Neural progenitor cell (in vitro differentiated cells): ENCODE data around the gene IRF7.
A peak's percentile ranks its signal among the peaks of the same experiment; 100 is the strongest.

ENCODE experiments used
- EZH2 ChIP-seq: fragments of 200-600 bp; sonication (generic); IDR thresholded peaks from 2 replicates; pipeline ENCODE4 v1.6.1; 2017; ENCODE audit warnings: antibody characterized with exemption, mild to moderate bottlenecking, moderate library complexity
- TF ChIP-seq, protein P1 (sequence below): fragments of 200-600 bp; sonication (generic); IDR thresholded peaks from 2 replicates; pipeline ENCODE4 v1.5.1; 2017; ENCODE audit warnings: antibody characterized with exemption, mild to moderate bottlenecking

DNA sequence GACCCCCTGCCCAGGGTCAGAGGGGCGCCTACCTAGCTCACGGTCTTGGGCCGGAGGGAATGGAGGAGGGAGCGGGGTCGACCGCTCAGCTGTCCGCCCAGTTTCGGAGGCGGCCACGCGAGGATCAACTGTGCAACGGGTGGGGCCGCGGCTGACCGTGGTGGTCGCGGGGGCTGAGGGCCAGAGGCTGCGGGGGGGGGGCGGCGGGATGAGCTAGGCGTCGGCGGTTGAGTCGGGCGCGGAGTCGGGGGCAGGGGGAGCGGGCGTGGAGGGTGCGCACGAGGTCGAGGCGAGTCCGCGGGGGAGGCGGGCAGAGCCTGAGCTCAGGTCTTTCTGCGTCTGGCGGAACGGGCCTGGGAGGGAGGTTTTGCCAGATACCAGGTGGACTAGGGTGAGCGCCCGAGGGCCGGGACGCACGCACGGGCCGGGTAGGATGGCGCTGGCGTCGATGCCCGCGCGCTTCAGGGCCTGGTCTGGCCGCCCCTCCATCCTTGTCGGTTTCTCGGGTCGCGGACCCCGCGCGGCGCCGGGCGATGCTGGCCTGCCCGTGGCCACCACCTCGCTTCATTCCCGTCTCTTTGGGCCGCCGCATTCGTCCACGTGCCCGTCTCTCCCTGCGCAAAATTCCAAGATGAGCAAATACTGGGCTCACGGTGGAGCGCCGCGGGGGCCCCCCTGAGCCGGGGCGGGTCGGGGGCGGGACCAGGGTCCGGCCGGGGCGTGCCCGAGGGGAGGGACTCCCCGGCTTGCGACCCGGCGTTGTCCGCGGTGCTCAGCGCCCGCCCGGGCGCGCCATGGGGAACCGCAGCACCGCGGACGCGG is 21.0 kb upstream of the IRF7 start, which contains the start of gene DRD4:
- TF ChIP-seq, protein P1, sequence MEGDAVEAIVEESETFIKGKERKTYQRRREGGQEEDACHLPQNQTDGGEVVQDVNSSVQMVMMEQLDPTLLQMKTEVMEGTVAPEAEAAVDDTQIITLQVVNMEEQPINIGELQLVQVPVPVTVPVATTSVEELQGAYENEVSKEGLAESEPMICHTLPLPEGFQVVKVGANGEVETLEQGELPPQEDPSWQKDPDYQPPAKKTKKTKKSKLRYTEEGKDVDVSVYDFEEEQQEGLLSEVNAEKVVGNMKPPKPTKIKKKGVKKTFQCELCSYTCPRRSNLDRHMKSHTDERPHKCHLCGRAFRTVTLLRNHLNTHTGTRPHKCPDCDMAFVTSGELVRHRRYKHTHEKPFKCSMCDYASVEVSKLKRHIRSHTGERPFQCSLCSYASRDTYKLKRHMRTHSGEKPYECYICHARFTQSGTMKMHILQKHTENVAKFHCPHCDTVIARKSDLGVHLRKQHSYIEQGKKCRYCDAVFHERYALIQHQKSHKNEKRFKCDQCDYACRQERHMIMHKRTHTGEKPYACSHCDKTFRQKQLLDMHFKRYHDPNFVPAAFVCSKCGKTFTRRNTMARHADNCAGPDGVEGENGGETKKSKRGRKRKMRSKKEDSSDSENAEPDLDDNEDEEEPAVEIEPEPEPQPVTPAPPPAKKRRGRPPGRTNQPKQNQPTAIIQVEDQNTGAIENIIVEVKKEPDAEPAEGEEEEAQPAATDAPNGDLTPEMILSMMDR: no peak
- peak; percentile 70 for TF ChIP-seq EZH2
